H9 (cell line): ENCODE data around the gene ZIC4. TPM values are rescaled to one million over a fixed set of nuclear protein-coding genes. Genes with fewer than 3 reads are reported as not detected.

ENCODE experiments used
- DNase-seq: peaks from one replicate; pipeline ENCODE4 v3.0.0-alpha.2; 2017
- H2AFZ ChIP-seq: one replicate; pipeline ENCODE4 v1.6.1; 2013; ENCODE audit warnings: mild to moderate bottlenecking, low read length, control low read depth, moderate library complexity
- H2AK5ac ChIP-seq: 2 replicates; pipeline ENCODE4 v1.6.1; 2013; ENCODE audit warnings: low read length, control low read depth, mixed read lengths; ENCODE audit not compliant: insufficient read length
- H2BK120ac ChIP-seq: one replicate; pipeline ENCODE4 v1.6.1; 2013; ENCODE audit warnings: low read depth, mild to moderate bottlenecking, low read length, control low read depth, inconsistent platforms; ENCODE audit not compliant: poor library complexity, severe bottlenecking
- H2BK12ac ChIP-seq: 2 replicates; pipeline ENCODE4 v1.6.1; 2013; ENCODE audit warnings: low read length, control low read depth, mixed read lengths, low read depth; ENCODE audit not compliant: insufficient read length
- H2BK15ac ChIP-seq: 2 replicates; pipeline ENCODE4 v1.6.1; 2013; ENCODE audit warnings: low read depth, low read length, control low read depth
- H2BK20ac ChIP-seq: one replicate; pipeline ENCODE4 v1.6.1; 2013; ENCODE audit warnings: low read depth, mild to moderate bottlenecking, low read length, control low read depth, inconsistent platforms; ENCODE audit not compliant: poor library complexity, severe bottlenecking
- H2BK5ac ChIP-seq: 2 replicates; pipeline ENCODE4 v1.6.1; 2013; ENCODE audit warnings: low read length, control low read depth, mixed read lengths; ENCODE audit not compliant: insufficient read length
- H3K14ac ChIP-seq: 2 replicates; pipeline ENCODE4 v1.6.1; 2013; ENCODE audit warnings: low read length, control low read depth; ENCODE audit not compliant: insufficient read depth
- H3K18ac ChIP-seq: 2 replicates; pipeline ENCODE4 v1.6.1; 2013; ENCODE audit warnings: low read depth, mild to moderate bottlenecking, mixed read lengths, low read length, control low read depth; ENCODE audit not compliant: insufficient read length
- H3K23ac ChIP-seq: 2 replicates; pipeline ENCODE4 v1.6.1; 2013; ENCODE audit warnings: low read length, control low read depth, mixed read lengths, low read depth; ENCODE audit not compliant: insufficient read length
- H3K23me2 ChIP-seq: 2 replicates; pipeline ENCODE4 v1.6.1; 2013; ENCODE audit warnings: low read depth, mild to moderate bottlenecking, mixed read lengths, low read length, control low read depth; ENCODE audit not compliant: insufficient read length, poor library complexity, severe bottlenecking
- H3K27ac ChIP-seq: 2 replicates; pipeline ENCODE4 v1.5.1; 2013; ENCODE audit warnings: low read length, control low read depth, mixed read lengths, low read depth; ENCODE audit not compliant: insufficient read length
- H3K27me3 ChIP-seq: 2 replicates; pipeline ENCODE4 v1.6.1; 2013; ENCODE audit warnings: low read length, control low read depth, inconsistent platforms; ENCODE audit not compliant: insufficient read depth
- H3K4ac ChIP-seq: 2 replicates; pipeline ENCODE4 v1.6.1; 2013; ENCODE audit warnings: low read depth, mild to moderate bottlenecking, control low read depth, inconsistent platforms, low read length, moderate library complexity
- H3K4me1 ChIP-seq: 2 replicates; pipeline ENCODE4 v1.6.1; 2013; ENCODE audit warnings: low read length, control low read depth, inconsistent platforms; ENCODE audit not compliant: insufficient read depth
- H3K4me2 ChIP-seq: 2 replicates; pipeline ENCODE4 v1.6.1; 2013; ENCODE audit warnings: low read length, control low read depth, mixed read lengths; ENCODE audit not compliant: insufficient read length, insufficient read depth
- H3K56ac ChIP-seq: 2 replicates; pipeline ENCODE4 v1.6.1; 2013; ENCODE audit warnings: low read depth, mild to moderate bottlenecking, mixed read lengths, low read length, control low read depth; ENCODE audit not compliant: insufficient read length
- H3K79me1 ChIP-seq: 2 replicates; pipeline ENCODE4 v1.6.1; 2013; ENCODE audit warnings: low read depth, mild to moderate bottlenecking, moderate library complexity, low read length, control low read depth, inconsistent platforms; ENCODE audit not compliant: insufficient read depth, poor library complexity, severe bottlenecking
- H3K79me2 ChIP-seq: 2 replicates; pipeline ENCODE4 v1.6.1; 2013; ENCODE audit warnings: low read length, control low read depth, inconsistent platforms; ENCODE audit not compliant: insufficient read depth
- H3K9ac ChIP-seq: 2 replicates; pipeline ENCODE4 v1.6.1; 2013; ENCODE audit warnings: low read length, control low read depth, mixed read lengths; ENCODE audit not compliant: insufficient read length; ENCODE audit errors: extremely low read depth
- H3K9me3 ChIP-seq: one replicate; pipeline ENCODE4 v1.6.1; 2013; ENCODE audit warnings: low read depth, low read length, inconsistent platforms; ENCODE audit not compliant: control insufficient read depth
- H3T11ph ChIP-seq: one replicate; pipeline ENCODE4 v1.6.1; 2013; ENCODE audit warnings: mild to moderate bottlenecking, low read length, control low read depth, inconsistent platforms
- H4K20me1 ChIP-seq: one replicate; pipeline ENCODE4 v1.6.1; 2013; ENCODE audit not compliant: control insufficient read depth, insufficient read length, insufficient read depth
- H4K5ac ChIP-seq: 2 replicates; pipeline ENCODE4 v1.6.1; 2013; ENCODE audit warnings: low read depth, mild to moderate bottlenecking, mixed read lengths, low read length, control low read depth; ENCODE audit not compliant: insufficient read length
- H4K8ac ChIP-seq: replicated peaks from 2 replicates; pipeline ENCODE4 v1.6.1; 2013; ENCODE audit warnings: low read length, control low read depth, mixed read lengths, low read depth; ENCODE audit not compliant: insufficient read length
- H4K91ac ChIP-seq: 2 replicates; pipeline ENCODE4 v1.6.1; 2013; ENCODE audit warnings: low read depth, mild to moderate bottlenecking, moderate library complexity, mixed read lengths, low read length, control low read depth; ENCODE audit not compliant: insufficient read length
- H3K27ac Mint-ChIP-seq, 3 experiments: 2 replicates in 2 of 3; 3 replicates in 1 of 3; pipeline ENCODE4 v1.8.0; 2020 to 2021; ENCODE audit warnings: mixed read lengths in 3 of 3, mild to moderate bottlenecking in 1 of 3, moderate library complexity in 1 of 3
- H3K27me3 Mint-ChIP-seq: 2 replicates; pipeline ENCODE4 v1.8.0; 2021; ENCODE audit warnings: low read depth, mild to moderate bottlenecking, moderate library complexity, mixed read lengths
- H3K36me3 Mint-ChIP-seq, 3 experiments: 2 replicates in 2 of 3; 3 replicates in 1 of 3; pipeline ENCODE4 v1.8.0; 2020 to 2021; ENCODE audit warnings: low read depth in 3 of 3, mixed read lengths in 3 of 3; ENCODE audit not compliant: insufficient read depth in 1 of 3
- H3K4me1 Mint-ChIP-seq, 2 experiments: 2 replicates each; pipeline ENCODE4 v1.8.0; 2020; ENCODE audit warnings: mixed read lengths in 2 of 2
- H3K4me3 Mint-ChIP-seq, 2 experiments: 2 replicates in 1 of 2; 3 replicates in 1 of 2; pipeline ENCODE4 v1.8.0; 2020 to 2021; ENCODE audit warnings: mild to moderate bottlenecking in 2 of 2, mixed read lengths in 2 of 2, moderate library complexity in 1 of 2
- H3K9me3 Mint-ChIP-seq, 2 experiments: 2 replicates in 1 of 2; 3 replicates in 1 of 2; pipeline ENCODE4 v1.8.0; 2020; ENCODE audit warnings: mild to moderate bottlenecking in 2 of 2, mixed read lengths in 2 of 2, moderate library complexity in 1 of 2
- CTCF ChIP-seq: fragments of 200-600 bp; sonication (generic); conservative IDR thresholded peaks from 3 replicates; pipeline ENCODE4 v1.8.0; 2021; ENCODE audit warnings: antibody characterized with exemption, mild to moderate bottlenecking
- WGBS: extraction: QIAGEN DNeasy Blood & Tissue Kit; methylation state at CpG from one replicate; pipeline ENCODE4 v1.1.7; 2013; ENCODE audit warnings: missing lambda C conversion rate, low lambda C conversion rate, mixed read lengths; ENCODE audit not compliant: insufficient read length; ENCODE audit errors: extremely low coverage; 5-methylcytosine and 5-hydroxymethylcytosine counted together
- total RNA-seq: library from RNA; stranded (reverse); gene quantifications from 2 replicates; pipeline ENCODE4 v1.2.1, GENCODE V29; 2021

Gene ZIC4
- total RNA-seq, 1 experiment from 2014 or later: not detected

GRCh38 chr3:147385059-147386012 is 21.0 kb downstream of the ZIC4 start:
- TF ChIP-seq CTCF: no peak; the same call in 1 of the 3 replicates
- Mint-ChIP-seq H3K4me3 (no peak overlapping the region), H3K4me1 (peaks cover 45 to 88% of the 10 kb centered on the region in 2 experiments), H3K36me3 (no peaks in the 10 kb centered on the region; a peak in 2 of 7 replicates), H3K27ac (no peak overlapping the region; a peak in 1 of 7 replicates), H3K27me3 (peaks cover 98% of the 10 kb centered on the region), H3K9me3 (peaks cover 0 to 6% of the 10 kb centered on the region in 2 experiments; a peak in 2 of 5 replicates)
- Histone ChIP-seq H3K9me3 (no peaks in the 10 kb centered on the region), H3K79me2 (no peaks in the 10 kb centered on the region), H3K4me2 (peak overlapping the region; percentile 41), H3K4ac (no peak overlapping the region), H4K91ac (no peak overlapping the region), H2AK5ac (no peak overlapping the region), H3K9ac (no peak overlapping the region), H3T11ph (no peak overlapping the region), H3K27ac (no peak overlapping the region), H3K18ac (no peak overlapping the region), H3K79me1 (no peaks in the 10 kb centered on the region), H3K56ac (no peak overlapping the region), H4K8ac (no peak overlapping the region), H3K27me3 (peaks cover 69% of the 10 kb centered on the region), H2BK20ac (no peak overlapping the region), H3K23me2 (peaks cover 6% of the 10 kb centered on the region), H2BK120ac (no peak overlapping the region), H4K5ac (no peak overlapping the region), H4K20me1 (no peaks in the 10 kb centered on the region), H3K14ac (no peak overlapping the region), H2AFZ (no peak overlapping the region), H3K4me1 (peaks cover 4% of the 10 kb centered on the region; the same call in 1 of the 2 replicates), H3K23ac (no peak overlapping the region), H2BK12ac (no peak overlapping the region), H2BK15ac (no peak overlapping the region), H2BK5ac (no peak overlapping the region)
- DNase-seq: peak; percentile 43
- no CpG with 5 or more reads among the region's 23 CpGs for WGBS
